ENCODE data around the gene BDNF. TPM values are rescaled to one million over a fixed set of nuclear protein-coding genes. Genes with fewer than 3 reads are reported as not detected.
"Not testable (repeated sequence)": the region's sequence is repeated elsewhere in the genome, so short reads cannot be mapped to it uniquely, and the experiment has no call there.

Gene BDNF
- total and polyA plus RNA-seq, 3 donors from 2014 or later: 0.62 to 1.1 (median 0.87) TPM

GRCh38 chr11:27678242-27678641, 22.0 kb downstream of the BDNF start:
- Histone ChIP-seq H3K9me3 (no peaks in the 10 kb centered on the region), H3K36me3 (ENCODE audit: low read depth, missing control alignments) (no peaks in the 10 kb centered on the region), H3K4me1 (no peaks in the 10 kb centered on the region), H3K27me3 (no peaks in the 10 kb centered on the region), H3K4me3 (no peak overlapping the region), H3K27ac (no peak overlapping the region)
- no peak for DNase-seq
- intact Hi-C loops (cut with DNase I; ENCODE audit: low total_unique reads): no loop called here
- WGBS, 2 donors: 74 to 75% methylated on average over 4 of the region's 4 CpGs
- TF ChIP-seq POLR2A (IDR thresholded peaks at IDR 0.05) (no peak), CTCF (IDR thresholded peaks at IDR 0.05) (no peak)

- Histone ChIP-seq H3K4me3 (no peak overlapping the region), H3K27me3 (no peaks in the 10 kb centered on the region), H3K9me3 (no peaks in the 10 kb centered on the region), H3K27ac (no peak overlapping the region), H3K4me1 (no peaks in the 10 kb centered on the region), H3K36me3 (ENCODE audit: low read depth, missing control alignments) (no peaks in the 10 kb centered on the region)
- TF ChIP-seq POLR2A (IDR thresholded peaks at IDR 0.05) (no peak), CTCF (IDR thresholded peaks at IDR 0.05) (no peak)
- whole genome bisulfite sequencing, 2 donors: 92 to 95% methylated on average over 4 of the region's 4 CpGs
- no peak for DNase-seq
- intact Hi-C loops (cut with DNase I; ENCODE audit: low total_unique reads): no loop called here
These were observed 23.1 kb downstream of the BDNF start for GRCh38 chr11:27677108-27677507.

DNA sequence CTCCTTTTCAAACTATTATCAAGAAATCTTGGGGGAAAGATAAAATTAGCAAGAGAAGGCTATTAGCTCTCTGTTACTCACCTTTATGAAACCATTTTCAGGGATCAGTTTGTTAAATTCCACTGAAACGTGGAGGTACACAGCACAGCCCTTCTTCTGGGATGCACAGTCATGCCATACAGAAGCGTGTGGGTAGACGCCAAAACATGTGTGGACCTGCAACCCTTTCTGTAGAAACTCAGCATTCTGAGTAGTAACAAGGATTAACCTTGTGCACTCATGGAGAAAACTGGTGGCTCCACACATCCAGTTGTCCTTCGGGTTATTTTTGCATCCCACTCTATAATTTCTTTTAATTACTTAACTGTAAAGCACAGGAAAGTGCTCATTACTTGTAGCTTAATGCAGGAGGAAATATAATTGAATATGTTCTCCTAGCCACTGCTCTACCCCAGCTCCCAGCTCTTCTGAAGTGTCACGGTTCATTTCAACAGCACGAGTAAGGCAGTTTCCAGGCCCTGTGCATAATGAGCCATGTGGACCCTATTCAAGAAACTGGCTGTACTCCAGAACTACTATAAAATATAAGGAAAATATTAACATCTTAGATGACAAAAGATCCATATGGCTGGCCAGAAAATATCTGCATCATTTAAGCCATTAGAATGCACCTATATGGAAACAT, 26.1 kb downstream of the BDNF start:
- no peaks in the 10 kb centered on the region for H3K27me3 ChIP-seq
- H3K36me3 ChIP-seq (ENCODE audit: low read depth, missing control alignments): no peaks in the 10 kb centered on the region

DNA sequence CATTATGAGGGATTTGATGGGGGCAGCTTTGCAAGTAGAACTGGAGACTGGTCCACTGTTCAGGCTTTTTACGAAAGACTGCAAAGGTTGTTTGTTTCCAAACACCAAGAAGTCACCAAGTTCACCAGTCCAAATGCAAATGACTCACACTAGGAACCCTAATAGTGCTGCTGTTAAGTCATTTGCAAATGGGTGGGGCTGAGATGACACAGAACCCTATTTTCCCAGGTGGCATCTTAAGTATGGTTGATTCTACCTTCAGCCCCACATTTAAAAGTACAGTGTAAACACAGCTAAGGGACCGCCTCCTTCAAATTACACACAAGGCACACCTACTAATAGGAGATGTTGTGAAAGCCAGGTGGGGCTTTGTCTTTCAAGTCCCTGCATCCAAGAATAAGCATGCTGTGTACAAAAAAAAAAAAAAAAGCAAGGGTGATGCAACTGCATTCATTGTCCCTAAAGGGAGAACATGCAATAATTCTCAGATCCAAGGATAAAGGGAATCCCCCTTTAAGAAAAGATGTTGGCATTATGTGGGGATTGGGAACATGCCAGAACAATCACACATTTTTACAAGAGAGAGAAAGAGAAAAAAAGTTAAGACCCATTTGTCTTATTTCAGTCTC, 27.3 kb downstream of the BDNF start:
- H3K27ac ChIP-seq: no peak overlapping the region
- H3K4me1 ChIP-seq: no peaks in the 10 kb centered on the region
- no peaks in the 10 kb centered on the region for H3K9me3 ChIP-seq
- no peaks in the 10 kb centered on the region for H3K36me3 ChIP-seq (ENCODE audit: low read depth, missing control alignments)
- intact Hi-C loops (cut with DNase I; ENCODE audit: low total_unique reads): no loop called here
- no peak for DNase-seq
- H3K4me3 ChIP-seq: no peak overlapping the region
- H3K27me3 ChIP-seq: no peaks in the 10 kb centered on the region
- WGBS, 2 donors: 93 to 97% methylated on average over 2 of the region's 2 CpGs
- TF ChIP-seq POLR2A (IDR thresholded peaks at IDR 0.05): no peak
- no peak for TF ChIP-seq CTCF (IDR thresholded peaks at IDR 0.05)

More for the DNA sequence above, 26.1 kb downstream of the BDNF start:
- DNase-seq: no peak
- no peak overlapping the region for H3K27ac ChIP-seq
- intact Hi-C loops (cut with DNase I; ENCODE audit: low total_unique reads): no loop called here
- TF ChIP-seq POLR2A (IDR thresholded peaks at IDR 0.05) (no peak), CTCF (IDR thresholded peaks at IDR 0.05) (no peak)
- H3K4me3 ChIP-seq: no peak overlapping the region
- H3K4me1 ChIP-seq: no peaks in the 10 kb centered on the region
- no peaks in the 10 kb centered on the region for H3K9me3 ChIP-seq
- 81 to 85% methylated on average over 6 of the region's 6 CpGs for WGBS, 2 donors

- H3K27ac ChIP-seq; H3K9me3 ChIP-seq; H3K27me3 ChIP-seq; DNase-seq; H3K4me3 ChIP-seq; H3K4me1 ChIP-seq; intact Hi-C loops (cut with DNase I; ENCODE audit: low total_unique reads); H3K36me3 ChIP-seq (ENCODE audit: low read depth, missing control alignments): not testable (repeated sequence)
- 88 to 91% methylated on average over 11 of the region's 11 CpGs for WGBS, 2 donors
These were observed 34.6 kb downstream of the BDNF start for GRCh38 chr11:27665508-27666101.
